ENCODE data around the gene NPAS4. TPM values are rescaled to one million over a fixed set of nuclear protein-coding genes. Genes with fewer than 3 reads are reported as not detected.

Gene NPAS4
- total and polyA plus RNA-seq, 4 experiments from 2014 or later, result not detected

- Histone ChIP-seq H3K27me3 (ENCODE audit: insufficient read depth, low read length) (no peaks in the 10 kb centered on the region), H3K27ac (ENCODE audit: low read depth, low read length) (peak overlapping the region; percentile 56), H3K4me1 (ENCODE audit: insufficient read depth, low read length) (peaks cover 20% of the 10 kb centered on the region), H3K9me3 (ENCODE audit: control insufficient read depth in 1 of 2, low read length in 2 of 2) (no peaks in the 10 kb centered on the region), H3K4me3 (ENCODE audit: low read length in 2 of 2) (peak overlapping the region; percentile 58 to 65), H3K36me3 (ENCODE audit: insufficient read depth, low read length) (peaks cover 6% of the 10 kb centered on the region)
- H3K4me1 Mint-ChIP-seq, result peaks cover 13 to 33% (median 21%) of the 10 kb centered on the region in 4 donors
- peak overlapping the region; percentile 88 to 91 (median 90) for H3K4me3 Mint-ChIP-seq
- ChIA-PET CTCF (ENCODE audit: partially characterized antibody) (interaction anchor here (1.0 to 1.6 kb wide), 3 partner anchors 11 to 16 kb away, joined by 3 to 4 read pairs (median 4); partner anchors contain the start of gene DPP3), POLR2A (ENCODE audit: partially characterized antibody) (interaction anchor here (0.6 to 5.7 kb wide), 7 partner anchors 11 to 210 kb away, joined by 3 to 72 read pairs (median 7); partner anchors contain the start of genes ACTN3, DPP3, MRPL11 and RBM4B)
- DNase-seq, result peak; percentile 12 to 48 (median 21)
- peaks cover 0 to 2% (median under 1%) of the 10 kb centered on the region in 8 donors for H3K9me3 Mint-ChIP-seq
- intact Hi-C loops (cut with micrococcal nuclease), result loop anchor here (5.0 kb wide), 1 partner anchor 150 kb away; the partner anchor contains the start of gene RBM14
- H3K27ac Mint-ChIP-seq, result peak overlapping the region; percentile 42 to 96 (median 90)
- H3K27me3 Mint-ChIP-seq, result no peaks in the 10 kb centered on the region
- H3K36me3 Mint-ChIP-seq, result peaks cover 5% of the 10 kb centered on the region in 2 donors
These were observed 46.9 kb downstream of the NPAS4 start for GRCh38 chr11:66467756-66468155.

GRCh38 chr11:66468691-66469090 lies 47.9 kb downstream of the NPAS4 start:
- peaks cover 9% of the 10 kb centered on the region for H3K36me3 ChIP-seq (ENCODE audit: insufficient read depth, low read length)
- Mint-ChIP-seq H3K9me3 (no peaks in the 10 kb centered on the region), H3K4me3 (peak overlapping the region in 7 of 8 donors; percentile 39 to 91 (median 89)), H3K27me3 (no peaks in the 10 kb centered on the region), H3K4me1 (peaks cover 11 to 33% (median 21%) of the 10 kb centered on the region in 4 donors), H3K36me3 (peaks cover 5 to 7% of the 10 kb centered on the region in 2 donors), H3K27ac (peak overlapping the region in 4 of 7 donors; percentile 46 to 66 (median 60))
- H3K9me3 ChIP-seq (ENCODE audit: control insufficient read depth in 1 of 2, low read length in 2 of 2), result no peaks in the 10 kb centered on the region
- no peak for DNase-seq
- ChIA-PET POLR2A (ENCODE audit: partially characterized antibody) (interaction anchor here (1.0 to 5.7 kb wide), 3 partner anchors 12 to 47 kb away, joined by 4 to 72 read pairs (median 7); partner anchors contain the start of genes DPP3 and MRPL11), CTCF (ENCODE audit: partially characterized antibody) (interaction anchor here (0.7 to 1.7 kb wide), 5 partner anchors 10 to 208 kb away, joined by 3 to 7 read pairs (median 4); partner anchors contain the start of genes DPP3 and MRPL11)
- no peak overlapping the region for H3K4me3 ChIP-seq (ENCODE audit: low read length in 2 of 2)
- H3K27me3 ChIP-seq (ENCODE audit: insufficient read depth, low read length), result no peaks in the 10 kb centered on the region
- H3K4me1 ChIP-seq (ENCODE audit: insufficient read depth, low read length), result peaks cover 20% of the 10 kb centered on the region
- no peak overlapping the region for H3K27ac ChIP-seq (ENCODE audit: low read depth, low read length)
- intact Hi-C loops (cut with micrococcal nuclease), result loop anchor here (5.0 kb wide), 1 partner anchor 149 kb away; the partner anchor contains the start of gene RBM14

DNA sequence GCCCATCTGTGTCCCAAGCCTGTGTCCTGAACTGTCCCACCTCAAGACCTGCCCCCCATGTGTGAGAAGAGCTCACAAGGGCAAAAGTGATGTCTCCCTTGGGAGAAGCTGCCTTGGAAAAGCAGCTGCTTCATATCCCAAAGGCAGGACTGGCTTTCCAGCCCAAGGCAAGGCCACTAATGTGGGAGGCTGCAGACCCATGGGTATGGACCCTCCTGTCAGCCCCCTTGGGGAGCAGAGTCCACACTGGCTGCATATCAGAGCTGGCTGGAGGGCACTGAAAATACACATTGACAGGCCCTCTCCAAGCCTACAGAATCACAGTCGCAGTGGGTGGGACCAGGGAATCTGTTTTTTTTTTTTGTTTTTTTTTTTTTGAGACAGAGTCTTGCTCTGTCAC lies 48.6 kb downstream of the NPAS4 start:
- intact Hi-C loops (cut with micrococcal nuclease), result loop anchor here (5.0 kb wide), 1 partner anchor 148 kb away; the partner anchor contains the start of gene RBM14
- H3K9me3 ChIP-seq (ENCODE audit: control insufficient read depth in 1 of 2, low read length in 2 of 2), result no peaks in the 10 kb centered on the region
- H3K4me3 ChIP-seq (ENCODE audit: low read length in 2 of 2), result no peak overlapping the region
- Mint-ChIP-seq H3K27ac (no peak overlapping the region), H3K4me1 (peaks cover 11 to 33% (median 21%) of the 10 kb centered on the region in 4 donors), H3K9me3 (no peaks in the 10 kb centered on the region), H3K4me3 (peak overlapping the region in 1 of 8 donors; percentile 4), H3K27me3 (no peaks in the 10 kb centered on the region), H3K36me3 (peaks cover 5 to 9% of the 10 kb centered on the region in 2 donors)
- no peak for DNase-seq
- ChIA-PET CTCF (ENCODE audit: partially characterized antibody) (interaction anchor here (0.6 to 1.7 kb wide), 6 partner anchors 9 to 207 kb away, joined by 3 to 7 read pairs (median 4); partner anchors contain the start of genes DPP3 and MRPL11), POLR2A (ENCODE audit: partially characterized antibody) (interaction anchor here (1.0 to 5.7 kb wide), 3 partner anchors 11 to 48 kb away, joined by 4 to 72 read pairs (median 7); partner anchors contain the start of genes DPP3 and MRPL11)
- H3K27me3 ChIP-seq (ENCODE audit: insufficient read depth, low read length), result no peaks in the 10 kb centered on the region
- H3K27ac ChIP-seq (ENCODE audit: low read depth, low read length), result no peak overlapping the region
- H3K36me3 ChIP-seq (ENCODE audit: insufficient read depth, low read length), result peaks cover 9% of the 10 kb centered on the region
- H3K4me1 ChIP-seq (ENCODE audit: insufficient read depth, low read length), result peaks cover 20% of the 10 kb centered on the region

GRCh38 chr11:66470015-66470414 lies 49.2 kb downstream of the NPAS4 start:
- intact Hi-C loops (cut with micrococcal nuclease), result no loop called here
- H3K36me3 Mint-ChIP-seq, result peaks cover 5 to 9% of the 10 kb centered on the region in 2 donors
- no peaks in the 10 kb centered on the region for H3K27me3 Mint-ChIP-seq
- no peak overlapping the region for H3K27ac ChIP-seq (ENCODE audit: low read depth, low read length)
- H3K27me3 ChIP-seq (ENCODE audit: insufficient read depth, low read length), result no peaks in the 10 kb centered on the region
- H3K4me1 ChIP-seq (ENCODE audit: insufficient read depth, low read length), result peaks cover 20% of the 10 kb centered on the region
- peaks cover 9% of the 10 kb centered on the region for H3K36me3 ChIP-seq (ENCODE audit: insufficient read depth, low read length)
- H3K9me3 Mint-ChIP-seq, result no peaks in the 10 kb centered on the region
- H3K27ac Mint-ChIP-seq, result peak overlapping the region in 4 of 7 donors; percentile 13 to 49 (median 38)
- ChIA-PET POLR2A (ENCODE audit: partially characterized antibody) (interaction anchor here (1.5 to 5.7 kb wide), 2 partner anchors 10 kb away, joined by 7 to 72 read pairs; partner anchors contain the start of gene DPP3), CTCF (ENCODE audit: partially characterized antibody) (interaction anchor here (0.6 to 1.7 kb wide), 4 partner anchors 9 to 41 kb away, joined by 3 to 7 read pairs (median 3); no protein-coding TSS in a partner anchor)
- no peak for DNase-seq
- H3K9me3 ChIP-seq (ENCODE audit: control insufficient read depth in 1 of 2, low read length in 2 of 2), result no peaks in the 10 kb centered on the region
- no peak overlapping the region for H3K4me3 ChIP-seq (ENCODE audit: low read length in 2 of 2)
- peak overlapping the region in 2 of 8 donors; percentile 46 to 58 for H3K4me3 Mint-ChIP-seq
- peaks cover 11 to 33% (median 21%) of the 10 kb centered on the region in 4 donors for H3K4me1 Mint-ChIP-seq

- Mint-ChIP-seq H3K27me3 (no peaks in the 10 kb centered on the region), H3K36me3 (peaks cover 5 to 9% of the 10 kb centered on the region in 2 donors), H3K9me3 (no peaks in the 10 kb centered on the region), H3K4me3 (no peak overlapping the region), H3K27ac (no peak overlapping the region), H3K4me1 (peaks cover 7 to 29% (median 18%) of the 10 kb centered on the region in 4 donors)
- ChIA-PET CTCF (ENCODE audit: partially characterized antibody) (interaction anchor here (1.2 to 1.3 kb wide), 2 partner anchors 9 to 32 kb away, joined by 3 to 6 read pairs; partner anchors contain the start of genes DPP3 and MRPL11), POLR2A (ENCODE audit: partially characterized antibody) (interaction anchor here (1.5 to 1.8 kb wide), 2 partner anchors 9 to 32 kb away, joined by 4 to 7 read pairs; partner anchors contain the start of genes DPP3 and MRPL11)
- peaks cover 9% of the 10 kb centered on the region for H3K36me3 ChIP-seq (ENCODE audit: insufficient read depth, low read length)
- H3K4me1 ChIP-seq (ENCODE audit: insufficient read depth, low read length), result peaks cover 17% of the 10 kb centered on the region
- no peak overlapping the region for H3K27ac ChIP-seq (ENCODE audit: low read depth, low read length)
- H3K4me3 ChIP-seq (ENCODE audit: low read length in 2 of 2), result no peak overlapping the region
- no peak for DNase-seq
- intact Hi-C loops (cut with micrococcal nuclease), result no loop called here
- no peaks in the 10 kb centered on the region for H3K27me3 ChIP-seq (ENCODE audit: insufficient read depth, low read length)
- no peaks in the 10 kb centered on the region for H3K9me3 ChIP-seq (ENCODE audit: control insufficient read depth in 1 of 2, low read length in 2 of 2)
These were observed 50.3 kb downstream of the NPAS4 start for GRCh38 chr11:66471142-66471541.

DNA sequence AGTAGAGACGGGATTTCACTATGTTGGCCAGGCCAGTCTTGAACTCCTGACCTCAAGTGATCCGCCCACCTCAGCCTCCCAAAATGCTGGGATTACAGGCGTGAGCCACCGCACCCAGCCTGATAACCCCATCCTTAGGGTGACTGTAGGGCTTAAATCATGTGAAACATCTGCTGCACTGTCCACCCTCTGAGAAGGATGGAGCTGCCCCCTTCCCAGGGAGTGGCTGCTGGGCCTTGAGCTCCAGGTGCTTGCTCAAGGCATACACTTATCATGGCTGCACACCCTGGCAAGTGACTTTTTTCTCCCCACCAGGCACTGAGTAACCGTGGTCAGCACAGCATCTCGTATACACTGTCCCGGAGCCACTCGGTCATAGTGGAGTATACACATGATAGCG lies 51.2 kb downstream of the NPAS4 start:
- Histone ChIP-seq H3K27ac (ENCODE audit: low read depth, low read length) (no peak overlapping the region), H3K4me1 (ENCODE audit: insufficient read depth, low read length) (peaks cover 14% of the 10 kb centered on the region), H3K36me3 (ENCODE audit: insufficient read depth, low read length) (peaks cover 9% of the 10 kb centered on the region), H3K27me3 (ENCODE audit: insufficient read depth, low read length) (no peaks in the 10 kb centered on the region), H3K4me3 (ENCODE audit: low read length in 2 of 2) (no peak overlapping the region), H3K9me3 (ENCODE audit: control insufficient read depth in 1 of 2, low read length in 2 of 2) (no peaks in the 10 kb centered on the region)
- DNase-seq, result no peak
- no peaks in the 10 kb centered on the region for H3K9me3 Mint-ChIP-seq
- peaks cover 5 to 8% of the 10 kb centered on the region in 2 donors for H3K36me3 Mint-ChIP-seq
- ChIA-PET POLR2A (ENCODE audit: partially characterized antibody) (interaction anchor here (1.8 kb wide), 1 partner anchor 33 kb away, joined by 4 read pairs; the partner anchor contains the start of gene MRPL11), CTCF (ENCODE audit: partially characterized antibody) (interaction anchor here (0.6 to 1.3 kb wide), 3 partner anchors 8 to 83 kb away, joined by 3 to 6 read pairs (median 3); partner anchors contain the start of genes DPP3 and MRPL11)
- H3K4me1 Mint-ChIP-seq, result peaks cover 7 to 23% (median 15%) of the 10 kb centered on the region in 4 donors
- no peaks in the 10 kb centered on the region for H3K27me3 Mint-ChIP-seq
- H3K4me3 Mint-ChIP-seq, result no peak overlapping the region
- intact Hi-C loops (cut with micrococcal nuclease), result no loop called here
- no peak overlapping the region for H3K27ac Mint-ChIP-seq

- Histone ChIP-seq H3K4me1 (ENCODE audit: insufficient read depth, low read length) (peaks cover 4% of the 10 kb centered on the region), H3K9me3 (ENCODE audit: control insufficient read depth in 1 of 2, low read length in 2 of 2) (no peaks in the 10 kb centered on the region), H3K4me3 (ENCODE audit: low read length in 2 of 2) (no peak overlapping the region), H3K27ac (ENCODE audit: low read depth, low read length) (no peak overlapping the region), H3K27me3 (ENCODE audit: insufficient read depth, low read length) (no peaks in the 10 kb centered on the region), H3K36me3 (ENCODE audit: insufficient read depth, low read length) (peaks cover 9% of the 10 kb centered on the region)
- Mint-ChIP-seq H3K27me3 (no peaks in the 10 kb centered on the region), H3K9me3 (no peaks in the 10 kb centered on the region), H3K36me3 (peaks cover 5 to 8% of the 10 kb centered on the region in 2 donors), H3K4me1 (peaks cover 3 to 20% (median 7%) of the 10 kb centered on the region in 4 donors), H3K4me3 (no peak overlapping the region), H3K27ac (no peak overlapping the region)
- ChIA-PET POLR2A (ENCODE audit: partially characterized antibody) (no interaction called here), CTCF (ENCODE audit: partially characterized antibody) (interaction anchor here (1.7 kb wide), 1 partner anchor 34 kb away, joined by 3 read pairs; the partner anchor contains the start of gene MRPL11)
- intact Hi-C loops (cut with micrococcal nuclease), result no loop called here
- DNase-seq, result no peak
These were observed 52.3 kb downstream of the NPAS4 start for GRCh38 chr11:66473167-66473566.

All from CD4-positive, alpha-beta memory T cell (primary cell).